ENCODE data around the gene ADGRE3.
"Not testable (repeated sequence)": the region's sequence is repeated elsewhere in the genome, so short reads cannot be mapped to it uniquely, and the experiment has no call there.

The ADGRE3 gene

DNA sequence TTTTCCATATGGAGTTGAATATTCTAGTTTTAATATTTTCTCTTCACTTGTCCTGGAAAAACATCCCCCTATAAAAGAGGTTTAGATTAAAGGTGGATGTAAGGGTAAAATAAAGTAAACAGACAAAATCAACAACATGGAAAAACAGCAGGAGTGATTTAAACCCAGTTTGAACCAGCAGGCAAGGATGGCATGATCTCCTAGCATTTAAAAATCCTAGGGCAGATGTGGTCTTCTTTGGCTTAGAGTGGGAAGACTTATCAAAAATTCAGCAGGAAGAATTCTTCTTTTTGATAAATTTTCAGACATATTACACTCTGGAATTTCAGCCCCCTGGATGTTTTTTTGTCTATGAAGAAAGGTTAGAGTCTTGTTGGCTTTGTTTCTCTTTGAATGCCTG is 55.2 kb downstream of the ADGRE3 start:
- TF ChIP-seq, protein P1, sequence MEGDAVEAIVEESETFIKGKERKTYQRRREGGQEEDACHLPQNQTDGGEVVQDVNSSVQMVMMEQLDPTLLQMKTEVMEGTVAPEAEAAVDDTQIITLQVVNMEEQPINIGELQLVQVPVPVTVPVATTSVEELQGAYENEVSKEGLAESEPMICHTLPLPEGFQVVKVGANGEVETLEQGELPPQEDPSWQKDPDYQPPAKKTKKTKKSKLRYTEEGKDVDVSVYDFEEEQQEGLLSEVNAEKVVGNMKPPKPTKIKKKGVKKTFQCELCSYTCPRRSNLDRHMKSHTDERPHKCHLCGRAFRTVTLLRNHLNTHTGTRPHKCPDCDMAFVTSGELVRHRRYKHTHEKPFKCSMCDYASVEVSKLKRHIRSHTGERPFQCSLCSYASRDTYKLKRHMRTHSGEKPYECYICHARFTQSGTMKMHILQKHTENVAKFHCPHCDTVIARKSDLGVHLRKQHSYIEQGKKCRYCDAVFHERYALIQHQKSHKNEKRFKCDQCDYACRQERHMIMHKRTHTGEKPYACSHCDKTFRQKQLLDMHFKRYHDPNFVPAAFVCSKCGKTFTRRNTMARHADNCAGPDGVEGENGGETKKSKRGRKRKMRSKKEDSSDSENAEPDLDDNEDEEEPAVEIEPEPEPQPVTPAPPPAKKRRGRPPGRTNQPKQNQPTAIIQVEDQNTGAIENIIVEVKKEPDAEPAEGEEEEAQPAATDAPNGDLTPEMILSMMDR (IDR thresholded peaks at IDR 0.05) = no peak
- DNase-seq (ENCODE audit: low spot score) = no peak
- Histone ChIP-seq H3K27ac (no peak overlapping the region), H3K4me3 (no peak overlapping the region)

DNA sequence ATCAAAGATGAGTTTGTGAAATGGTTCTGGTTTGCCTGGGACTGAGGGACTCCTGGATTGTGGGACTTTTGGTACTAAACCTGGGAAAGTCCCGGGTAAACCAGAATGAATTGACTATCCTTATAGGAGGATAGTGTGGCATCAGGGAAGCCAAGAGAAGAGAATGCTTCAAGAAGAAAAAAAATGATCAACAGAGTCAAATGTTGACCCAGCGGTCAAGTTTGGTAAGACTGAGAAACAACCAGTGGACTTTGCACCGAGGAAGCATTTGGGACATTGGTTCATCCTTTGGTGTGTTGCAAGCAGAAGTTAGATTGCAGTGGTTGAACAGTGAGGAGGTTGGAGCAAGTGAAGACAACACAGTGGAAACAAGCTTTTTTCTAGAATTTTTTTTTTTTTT is 58.2 kb downstream of the ADGRE3 start:
- Histone ChIP-seq H3K4me3 (no peak overlapping the region), H3K27ac (no peak overlapping the region)
- no peak for DNase-seq (ENCODE audit: low spot score)
- TF ChIP-seq, protein P1 (IDR thresholded peaks at IDR 0.05) = no peak

DNA sequence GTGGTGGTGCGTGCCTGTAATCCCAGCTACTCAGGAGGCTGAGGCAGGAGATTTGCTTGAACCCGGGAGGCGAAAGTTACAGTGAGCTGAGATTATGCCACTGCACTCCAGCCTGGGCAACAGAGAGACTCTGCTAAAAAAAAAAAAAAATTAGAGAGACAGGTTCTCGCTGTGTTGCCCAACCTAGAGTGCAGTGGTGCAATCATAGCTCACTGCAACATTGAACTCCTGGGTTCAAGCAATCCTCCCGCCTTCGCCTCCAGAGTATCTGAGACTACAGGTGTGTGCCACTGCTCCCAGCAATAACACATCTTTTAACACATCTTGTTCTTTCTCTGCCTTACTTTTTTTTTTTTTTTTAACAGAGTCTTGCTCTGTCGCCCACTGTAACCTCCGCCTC is 59.0 kb downstream of the ADGRE3 start:
- Histone ChIP-seq H3K4me3 (no peak overlapping the region), H3K27ac (no peak overlapping the region)
- no peak for DNase-seq (ENCODE audit: low spot score)
- TF ChIP-seq, protein P1 (IDR thresholded peaks at IDR 0.05) = no peak

DNA sequence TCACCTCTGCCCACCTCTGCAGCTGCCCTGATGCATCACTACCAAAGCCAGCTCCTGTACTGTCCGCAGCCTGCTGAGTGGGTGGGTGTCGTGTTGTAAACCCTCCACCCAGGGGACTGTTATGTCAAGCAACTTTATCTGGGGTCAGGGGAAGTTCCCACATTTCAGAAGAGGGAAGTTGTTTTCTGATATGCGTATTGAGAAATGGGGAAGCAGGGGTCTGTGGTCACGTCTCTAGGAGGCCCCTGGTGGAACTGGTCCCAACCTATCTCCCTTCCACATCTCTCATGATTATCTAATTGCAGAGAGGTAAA is 60.6 kb downstream of the ADGRE3 start:
- no peak overlapping the region for H3K4me3 ChIP-seq
- no peak for DNase-seq (ENCODE audit: low spot score)
- no peak overlapping the region for H3K27ac ChIP-seq
- TF ChIP-seq, protein P1 (IDR thresholded peaks at IDR 0.05) = no peak

DNA sequence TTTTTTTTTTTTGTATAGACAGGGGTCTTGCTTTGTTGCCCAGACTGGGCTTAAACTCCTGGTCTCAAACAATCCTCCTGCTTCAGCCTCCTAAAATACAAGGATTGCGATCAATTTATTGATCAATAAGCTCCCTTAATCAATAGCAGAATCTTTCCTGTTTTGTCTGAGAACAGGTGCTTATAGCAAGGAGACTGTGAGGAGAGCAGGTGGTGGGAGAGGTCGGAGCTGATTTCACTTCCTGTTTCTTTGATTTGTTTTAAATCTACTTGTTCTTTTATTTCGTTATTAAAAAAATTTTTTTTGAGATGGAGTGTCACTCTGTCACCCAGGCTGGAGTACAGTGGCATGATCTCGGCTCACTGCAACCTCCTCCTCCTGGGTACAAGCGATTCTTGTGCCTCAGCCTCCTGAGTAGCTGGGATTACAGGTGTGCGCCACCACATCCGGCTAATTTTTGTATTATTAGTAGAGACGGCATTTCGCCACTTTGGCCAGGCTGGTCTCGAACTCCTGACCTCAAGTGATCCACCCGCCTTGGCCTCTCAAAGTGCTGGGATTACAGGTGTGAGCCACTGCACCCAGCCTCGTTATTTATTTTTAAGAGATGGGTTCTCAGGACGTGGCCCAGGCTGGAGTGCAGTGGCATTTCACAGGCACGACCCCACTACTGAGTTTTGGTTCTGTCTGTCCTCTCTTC is 61.1 kb downstream of the ADGRE3 start:
- H3K27ac ChIP-seq; DNase-seq (ENCODE audit: low spot score); H3K4me3 ChIP-seq: not testable (repeated sequence)

DNA sequence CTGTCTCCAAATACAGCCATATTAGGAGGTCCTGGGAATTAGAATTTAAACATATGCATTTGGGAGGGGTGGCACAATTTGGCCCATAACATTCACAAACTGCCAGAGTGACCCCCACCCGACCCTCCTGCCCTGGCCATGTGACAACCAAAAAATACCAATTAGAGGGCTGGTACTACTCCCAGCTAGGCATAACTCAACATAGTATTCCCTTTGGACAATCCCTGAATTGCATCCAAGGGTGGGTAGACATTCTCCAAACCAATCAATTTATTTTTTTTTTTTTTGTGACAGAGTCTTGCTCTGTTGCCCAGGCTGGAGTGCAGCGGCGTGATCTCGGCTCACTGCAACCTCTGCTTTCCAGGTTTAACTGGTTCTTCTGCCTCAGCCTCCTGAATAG is 62.0 kb downstream of the ADGRE3 start:
- H3K4me3 ChIP-seq = no peak overlapping the region
- DNase-seq (ENCODE audit: low spot score) = no peak
- H3K27ac ChIP-seq = no peak overlapping the region
- TF ChIP-seq, protein P1 (IDR thresholded peaks at IDR 0.05) = no peak

DNA sequence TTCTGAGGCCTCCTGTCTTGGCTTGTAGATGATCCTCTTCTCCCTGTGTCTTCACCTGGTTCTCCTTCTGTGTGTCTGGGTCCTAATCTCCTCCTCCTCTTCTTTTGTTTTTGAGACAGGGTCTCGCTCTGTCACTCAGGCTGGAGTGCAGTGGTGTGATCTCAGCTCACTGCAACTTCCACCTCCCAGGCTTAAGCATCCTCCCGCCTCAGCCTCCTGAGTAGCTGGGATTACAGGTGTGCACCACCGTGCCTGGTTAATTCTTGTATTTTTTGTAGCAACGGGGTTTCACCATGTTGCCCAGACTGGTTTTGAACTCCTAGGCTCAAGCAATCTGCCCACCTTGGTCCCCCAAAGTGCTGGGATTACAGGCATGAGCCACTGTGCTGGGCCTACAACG is 62.4 kb downstream of the ADGRE3 start:
- not testable (repeated sequence) for H3K27ac ChIP-seq; H3K4me3 ChIP-seq; DNase-seq (ENCODE audit: low spot score)

DNA sequence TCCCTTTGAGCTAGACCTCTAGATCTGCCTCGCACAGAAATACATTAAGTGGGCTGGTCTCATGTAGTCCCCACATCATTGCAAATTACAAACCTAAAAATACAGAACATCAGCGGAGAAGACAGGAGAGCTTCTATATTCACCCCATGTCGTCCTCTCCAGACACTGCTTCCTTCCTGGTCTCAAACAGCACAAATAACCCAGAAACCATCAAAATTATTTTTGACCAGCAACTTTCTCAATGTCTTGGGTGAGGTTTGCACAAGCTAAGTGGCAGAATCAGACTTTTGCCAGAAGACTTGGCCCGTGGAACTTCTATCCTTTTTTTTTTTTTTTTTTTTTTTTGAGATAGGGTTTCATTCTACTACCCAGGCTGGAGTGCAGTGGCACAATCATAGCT is 63.6 kb downstream of the ADGRE3 start:
- TF ChIP-seq, protein P1 (IDR thresholded peaks at IDR 0.05) = no peak

More for the DNA sequence above, 63.6 kb downstream of the ADGRE3 start:
- Histone ChIP-seq H3K4me3 (no peak overlapping the region), H3K27ac (no peak overlapping the region)
- DNase-seq (ENCODE audit: low spot score) = no peak
